Measurements from ENCODE around the gene GPAT3. TPM values are rescaled to one million over a fixed set of nuclear protein-coding genes. Genes with fewer than 3 reads are reported as not detected.
"Not testable (repeated sequence)": the region's sequence is repeated elsewhere in the genome, so short reads cannot be mapped to it uniquely, and the experiment has no call there.

Gene GPAT3
- total RNA-seq, 3 donors from 2014 or later (not counting 1 experiment from before 2014, with no cell fraction given): 0.54 to 11.3 (median 1.2) TPM

DNA sequence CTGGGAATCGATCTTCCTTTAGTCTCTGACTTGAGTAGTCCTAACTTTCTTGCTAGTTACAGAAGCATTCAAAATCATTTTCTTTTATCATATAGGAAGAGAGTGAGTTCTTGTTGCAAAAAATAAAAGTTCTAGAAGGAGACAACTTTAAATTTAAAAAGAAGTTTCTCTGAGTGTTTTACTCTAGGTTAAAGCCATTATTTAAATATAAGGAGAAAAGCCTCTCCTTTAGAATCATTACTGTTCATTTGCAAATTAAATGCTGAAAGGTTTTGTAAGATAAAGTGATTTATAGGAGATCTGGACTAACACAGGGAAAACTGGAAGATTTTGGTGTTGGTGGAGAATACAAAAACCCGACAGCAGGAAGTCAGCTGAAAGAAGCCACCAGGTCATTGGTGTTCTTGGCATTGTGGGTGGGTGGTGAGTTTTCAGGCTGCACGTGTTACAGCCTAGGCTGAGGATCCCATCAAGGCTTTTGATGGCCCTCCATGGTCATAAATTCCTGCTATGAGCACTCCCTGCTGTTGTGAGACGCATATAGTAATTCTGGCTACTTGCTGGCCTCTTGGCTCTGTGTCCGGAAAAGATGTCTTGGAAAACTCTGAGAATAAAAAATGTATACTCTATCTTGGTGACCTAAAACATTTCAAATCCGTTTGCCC, 81.6 kb downstream of the GPAT3 start:
- H3K9me3 Mint-ChIP-seq: peaks cover 13 to 15% of the 10 kb centered on the region in 2 donors
- no peaks in the 10 kb centered on the region for H3K4me1 ChIP-seq (ENCODE audit: control insufficient read depth, insufficient read depth, low read length)
- peaks cover 19 to 30% of the 10 kb centered on the region in 2 donors for H3K27me3 Mint-ChIP-seq (ENCODE audit: low read depth in 2 of 2)
- 79% methylated on average over 5 of the region's 6 CpGs for WGBS (ENCODE audit: insufficient coverage)
- H3K9me3 ChIP-seq (ENCODE audit: control insufficient read depth, insufficient read depth, low read length): peaks cover 19% of the 10 kb centered on the region
- DNase-seq (no peak), ATAC-seq (no peak)
- no peaks in the 10 kb centered on the region for H3K4me1 Mint-ChIP-seq
- no peak overlapping the region for H3K4me3 Mint-ChIP-seq
- TF ChIP-seq, protein P1, sequence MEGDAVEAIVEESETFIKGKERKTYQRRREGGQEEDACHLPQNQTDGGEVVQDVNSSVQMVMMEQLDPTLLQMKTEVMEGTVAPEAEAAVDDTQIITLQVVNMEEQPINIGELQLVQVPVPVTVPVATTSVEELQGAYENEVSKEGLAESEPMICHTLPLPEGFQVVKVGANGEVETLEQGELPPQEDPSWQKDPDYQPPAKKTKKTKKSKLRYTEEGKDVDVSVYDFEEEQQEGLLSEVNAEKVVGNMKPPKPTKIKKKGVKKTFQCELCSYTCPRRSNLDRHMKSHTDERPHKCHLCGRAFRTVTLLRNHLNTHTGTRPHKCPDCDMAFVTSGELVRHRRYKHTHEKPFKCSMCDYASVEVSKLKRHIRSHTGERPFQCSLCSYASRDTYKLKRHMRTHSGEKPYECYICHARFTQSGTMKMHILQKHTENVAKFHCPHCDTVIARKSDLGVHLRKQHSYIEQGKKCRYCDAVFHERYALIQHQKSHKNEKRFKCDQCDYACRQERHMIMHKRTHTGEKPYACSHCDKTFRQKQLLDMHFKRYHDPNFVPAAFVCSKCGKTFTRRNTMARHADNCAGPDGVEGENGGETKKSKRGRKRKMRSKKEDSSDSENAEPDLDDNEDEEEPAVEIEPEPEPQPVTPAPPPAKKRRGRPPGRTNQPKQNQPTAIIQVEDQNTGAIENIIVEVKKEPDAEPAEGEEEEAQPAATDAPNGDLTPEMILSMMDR (IDR thresholded peaks at IDR 0.05): no peak
- intact Hi-C loops (cut with micrococcal nuclease): no loop called here
- H3K36me3 Mint-ChIP-seq: peaks cover 26% of the 10 kb centered on the region
- H3K27me3 ChIP-seq (ENCODE audit: control insufficient read depth, insufficient read depth, low read length): no peaks in the 10 kb centered on the region
- H3K27ac ChIP-seq (ENCODE audit: low read length): no peak overlapping the region
- H3K36me3 ChIP-seq (ENCODE audit: control insufficient read depth, insufficient read depth, low read length): no peaks in the 10 kb centered on the region
- H3K27ac Mint-ChIP-seq: no peak overlapping the region
- H3K4me3 ChIP-seq (ENCODE audit: low read length): no peak overlapping the region

DNA sequence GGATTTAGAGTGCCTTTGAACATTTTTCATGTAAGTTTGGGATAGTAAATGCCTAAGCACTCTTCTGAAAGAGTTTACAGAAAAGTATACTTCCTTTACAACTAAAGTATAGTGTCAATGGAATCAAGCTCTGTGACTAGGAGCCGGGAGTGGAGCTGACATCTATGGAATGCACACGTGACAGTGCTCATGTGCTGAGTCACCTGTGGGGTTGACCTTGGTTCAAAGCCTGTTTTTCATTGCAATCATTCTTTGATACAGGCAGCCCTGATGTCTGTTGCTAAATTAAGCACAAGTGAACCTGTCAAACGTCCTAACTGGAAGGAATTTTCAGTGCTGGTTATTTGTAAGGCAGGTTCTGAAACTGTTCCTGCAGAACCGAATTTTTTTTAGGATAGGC, 82.5 kb downstream of the GPAT3 start:
- TF ChIP-seq, protein P1 (IDR thresholded peaks at IDR 0.05): no peak
- Histone ChIP-seq H3K4me3 (ENCODE audit: low read length) (no peak overlapping the region), H3K27ac (ENCODE audit: low read length) (no peak overlapping the region), H3K9me3 (ENCODE audit: control insufficient read depth, insufficient read depth, low read length) (peaks cover 25% of the 10 kb centered on the region), H3K27me3 (ENCODE audit: control insufficient read depth, insufficient read depth, low read length) (no peaks in the 10 kb centered on the region), H3K4me1 (ENCODE audit: control insufficient read depth, insufficient read depth, low read length) (no peaks in the 10 kb centered on the region), H3K36me3 (ENCODE audit: control insufficient read depth, insufficient read depth, low read length) (no peaks in the 10 kb centered on the region)
- no peak overlapping the region for H3K27ac Mint-ChIP-seq
- peaks cover 8 to 12% of the 10 kb centered on the region in 2 donors for H3K9me3 Mint-ChIP-seq
- DNase-seq (no peak), ATAC-seq (no peak)
- peaks cover 19 to 30% of the 10 kb centered on the region in 2 donors for H3K27me3 Mint-ChIP-seq (ENCODE audit: low read depth in 2 of 2)
- intact Hi-C loops (cut with micrococcal nuclease): no loop called here
- WGBS (ENCODE audit: insufficient coverage): 11% methylated on average over 4 of the region's 4 CpGs
- H3K4me3 Mint-ChIP-seq: no peak overlapping the region
- H3K36me3 Mint-ChIP-seq: peaks cover 21% of the 10 kb centered on the region
- H3K4me1 Mint-ChIP-seq: no peaks in the 10 kb centered on the region

DNA sequence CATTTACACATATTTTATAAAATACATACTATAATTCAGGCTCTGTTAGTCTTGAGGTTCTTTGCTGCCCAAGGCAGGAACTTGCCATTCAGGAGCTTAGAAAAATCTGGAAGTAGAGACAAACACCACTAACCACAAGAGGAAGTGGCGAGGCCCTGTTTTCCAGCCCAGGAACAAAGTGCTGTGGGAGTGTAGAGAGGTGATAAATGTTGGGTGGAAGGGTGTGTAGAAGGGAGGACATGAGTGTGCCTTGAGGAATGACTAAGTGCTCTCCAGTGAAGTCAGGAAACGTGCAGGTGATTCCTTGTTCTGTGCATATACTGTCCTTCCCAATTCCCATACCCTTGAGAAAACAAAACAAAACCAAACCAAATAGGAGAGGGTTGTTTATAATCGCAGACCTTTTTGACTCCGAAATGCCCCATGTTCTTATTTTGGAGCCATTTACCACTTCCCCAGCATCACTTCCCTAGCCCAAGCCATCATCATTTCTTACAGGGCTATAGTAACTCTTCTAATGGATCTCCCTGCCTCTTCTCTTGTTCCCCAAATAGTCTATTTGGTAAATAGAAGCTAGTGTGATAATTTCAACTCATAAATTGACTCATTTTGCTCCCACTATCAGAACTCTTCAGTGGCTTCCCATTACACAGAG, 83.2 kb downstream of the GPAT3 start:
- Histone ChIP-seq H3K4me1 (ENCODE audit: control insufficient read depth, insufficient read depth, low read length) (no peaks in the 10 kb centered on the region), H3K27ac (ENCODE audit: low read length) (no peak overlapping the region), H3K9me3 (ENCODE audit: control insufficient read depth, insufficient read depth, low read length) (peaks cover 22% of the 10 kb centered on the region), H3K36me3 (ENCODE audit: control insufficient read depth, insufficient read depth, low read length) (no peaks in the 10 kb centered on the region), H3K27me3 (ENCODE audit: control insufficient read depth, insufficient read depth, low read length) (no peaks in the 10 kb centered on the region), H3K4me3 (ENCODE audit: low read length) (no peak overlapping the region)
- H3K27ac Mint-ChIP-seq: no peak overlapping the region
- H3K9me3 Mint-ChIP-seq: peaks cover 5 to 7% of the 10 kb centered on the region in 2 donors
- H3K36me3 Mint-ChIP-seq: peaks cover 14% of the 10 kb centered on the region
- no peak overlapping the region for H3K4me3 Mint-ChIP-seq
- H3K4me1 Mint-ChIP-seq: no peaks in the 10 kb centered on the region
- H3K27me3 Mint-ChIP-seq (ENCODE audit: low read depth in 2 of 2): peaks cover 17 to 26% of the 10 kb centered on the region in 2 donors
- intact Hi-C loops (cut with micrococcal nuclease): no loop called here
- TF ChIP-seq, protein P1 (IDR thresholded peaks at IDR 0.05): no peak
- ATAC-seq (no peak), DNase-seq (no peak)
- 15% methylated on average over 3 of the region's 4 CpGs for WGBS (ENCODE audit: insufficient coverage)

DNA sequence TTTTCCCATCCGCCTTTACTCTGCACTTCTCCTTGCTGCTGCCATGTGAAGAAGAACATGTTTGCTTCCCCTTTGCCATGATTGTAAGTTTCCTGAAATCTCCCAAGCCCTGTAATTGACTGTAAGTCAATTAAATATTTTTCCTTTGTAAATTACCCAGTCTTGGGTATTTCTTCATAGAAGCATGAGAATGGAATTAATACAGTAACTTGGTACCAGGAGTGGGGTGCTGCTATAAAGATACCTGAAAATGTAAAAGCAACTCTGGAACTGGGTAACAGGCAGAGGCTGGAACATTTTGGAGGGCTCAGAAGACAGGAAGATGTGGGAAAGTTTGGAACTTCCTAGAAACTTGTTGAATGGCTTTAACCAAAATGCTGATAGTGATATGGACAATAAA, 86.2 kb downstream of the GPAT3 start:
- H3K27ac ChIP-seq (ENCODE audit: low read length); H3K27ac Mint-ChIP-seq; H3K4me3 Mint-ChIP-seq; ATAC-seq; H3K4me1 Mint-ChIP-seq; H3K9me3 Mint-ChIP-seq; H3K36me3 ChIP-seq (ENCODE audit: control insufficient read depth, insufficient read depth, low read length); H3K4me1 ChIP-seq (ENCODE audit: control insufficient read depth, insufficient read depth, low read length); H3K27me3 ChIP-seq (ENCODE audit: control insufficient read depth, insufficient read depth, low read length); intact Hi-C loops (cut with micrococcal nuclease); DNase-seq; H3K4me3 ChIP-seq (ENCODE audit: low read length): not testable (repeated sequence)
- peaks cover 11% of the 10 kb centered on the region for H3K9me3 ChIP-seq (ENCODE audit: control insufficient read depth, insufficient read depth, low read length)
- peaks cover 21 to 23% of the 10 kb centered on the region in 2 donors for H3K27me3 Mint-ChIP-seq (ENCODE audit: low read depth in 2 of 2)
- WGBS (ENCODE audit: insufficient coverage): no CpG with 5 or more reads among the region's 1 CpG
- peaks cover 11% of the 10 kb centered on the region for H3K36me3 Mint-ChIP-seq
